PFSK-1 (cell line): ENCODE data around the gene STK10.

ENCODE experiments used
- FOXP2 ChIP-seq: optimal IDR thresholded peaks from 2 replicates; pipeline ENCODE3; 2011; ENCODE audit warnings: borderline replicate concordance, control low read depth, inconsistent platforms; ENCODE audit not compliant: insufficient read depth; ENCODE audit errors: extremely low read length, extremely low read depth
- POLR2AphosphoS5 ChIP-seq: IDR thresholded peaks from 2 replicates; pipeline ENCODE4 v1.6.1; 2012; ENCODE audit warnings: low read depth, mild to moderate bottlenecking, control low read depth, low read length, moderate library complexity
- REST ChIP-seq, 2 experiments: IDR thresholded peaks; 2 replicates each; pipeline versions ENCODE4 v1.6.1 to v1.8.0; 2011 to 2012; ENCODE audit warnings: low read depth in 2 of 2, low read length in 2 of 2, control low read depth in 1 of 2, inconsistent platforms in 1 of 2, mild to moderate bottlenecking in 1 of 2, moderate library complexity in 1 of 2; ENCODE audit not compliant: insufficient read depth in 1 of 2
- SIN3A ChIP-seq: IDR thresholded peaks from 2 replicates; pipeline ENCODE4 v1.6.1; 2012; ENCODE audit warnings: mild to moderate bottlenecking, low read length, moderate library complexity, borderline replicate concordance; ENCODE audit not compliant: insufficient read depth
- TAF1 ChIP-seq: IDR thresholded peaks from 2 replicates; pipeline ENCODE4 v1.6.1; 2012; ENCODE audit warnings: low read length, control low read depth, borderline replicate concordance; ENCODE audit not compliant: insufficient read depth

Gene STK10

DNA sequence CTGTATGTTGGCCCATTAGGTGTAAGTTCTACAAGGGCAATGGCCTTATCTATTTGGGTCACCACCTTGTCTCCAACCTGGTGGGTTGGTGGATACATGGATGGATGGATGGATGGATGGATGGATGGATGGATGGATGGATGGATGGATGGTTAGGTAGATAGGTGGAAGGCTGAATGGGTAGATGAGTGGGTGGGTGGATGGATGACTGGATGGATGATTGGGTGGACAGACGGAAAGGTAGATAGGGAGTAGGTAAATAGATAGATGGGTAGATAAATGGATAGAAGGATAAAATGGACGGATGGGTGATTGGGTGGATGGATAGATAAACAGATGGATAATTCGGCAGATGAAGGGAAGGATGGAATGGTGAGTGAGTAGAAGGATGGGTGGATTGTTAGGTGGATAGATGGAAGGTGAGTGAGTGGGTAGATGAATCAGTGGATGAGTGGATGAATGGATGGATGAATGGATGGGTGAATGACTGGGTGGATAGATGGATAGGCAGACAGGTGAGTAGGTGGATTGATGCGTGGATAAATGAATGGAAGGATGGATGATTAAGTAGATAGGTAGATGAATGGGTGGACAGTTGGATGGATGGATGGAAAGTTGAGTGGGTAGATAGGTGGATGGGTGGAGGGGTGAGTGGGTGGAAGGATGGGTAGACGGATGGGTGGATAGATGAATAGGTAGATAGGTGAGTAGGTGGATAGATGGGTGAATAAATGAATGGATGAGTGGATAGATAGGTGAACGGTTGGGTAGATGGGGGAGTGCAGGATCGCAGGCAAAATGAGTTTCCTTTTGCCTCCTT, 98.5 kb downstream of the STK10 start:
- TF ChIP-seq REST (IDR thresholded peaks at IDR 0.05; ENCODE audit: insufficient read depth in 1 of 2, low read depth in 2 of 2, low read length in 2 of 2) = no peak
- TF ChIP-seq POLR2AphosphoS5 = no peak
- TF ChIP-seq FOXP2 = no peak
- TF ChIP-seq SIN3A = no peak
- TF ChIP-seq TAF1 = no peak

- TF ChIP-seq POLR2AphosphoS5 (no peak), REST (IDR thresholded peaks at IDR 0.05; ENCODE audit: insufficient read depth in 1 of 2, low read depth in 2 of 2, low read length in 2 of 2) (no peak), TAF1 (no peak), SIN3A (no peak), FOXP2 (no peak)
These were observed 99.2 kb downstream of the STK10 start for GRCh38 chr5:172088801-172089200.

- TF ChIP-seq POLR2AphosphoS5 (no peak), FOXP2 (no peak), SIN3A (no peak), TAF1 (no peak), REST (IDR thresholded peaks at IDR 0.05; ENCODE audit: insufficient read depth in 1 of 2, low read depth in 2 of 2, low read length in 2 of 2) (no peak)
These were observed 101.6 kb downstream of the STK10 start for GRCh38 chr5:172086194-172086975.

GRCh38 chr5:172085738-172086137, 102.3 kb downstream of the STK10 start:
- TF ChIP-seq SIN3A (no peak), POLR2AphosphoS5 (no peak)

GRCh38 chr5:172082180-172082579, 105.8 kb downstream of the STK10 start:
- TF ChIP-seq FOXP2 = no peak
- no peak for TF ChIP-seq SIN3A
- TF ChIP-seq POLR2AphosphoS5 = no peak
- TF ChIP-seq TAF1 = no peak
- TF ChIP-seq REST (IDR thresholded peaks at IDR 0.05; ENCODE audit: insufficient read depth in 1 of 2, low read depth in 2 of 2, low read length in 2 of 2) = no peak
